Nephron progenitor cell (in vitro differentiated cells): ENCODE data around the gene TTN.

Experiments
- DNase-seq: peaks from one replicate; pipeline ENCODE4 v3.0.0; 2021
- H3K27ac Mint-ChIP-seq: 2 replicates; pipeline ENCODE4 v1.8.0; 2021; ENCODE audit warnings: mild to moderate bottlenecking, moderate library complexity, mixed read lengths
- H3K27me3 Mint-ChIP-seq: 2 replicates; pipeline ENCODE4 v1.8.0; 2021; ENCODE audit warnings: mild to moderate bottlenecking, low read depth, mixed read lengths; ENCODE audit not compliant: poor library complexity
- H3K36me3 Mint-ChIP-seq: 2 replicates; pipeline ENCODE4 v1.8.0; 2021; ENCODE audit warnings: low read depth, mixed read lengths
- H3K4me1 Mint-ChIP-seq: 2 replicates; pipeline ENCODE4 v1.8.0; 2021; ENCODE audit warnings: mixed read lengths
- H3K4me3 Mint-ChIP-seq: 2 replicates; pipeline ENCODE4 v1.8.0; 2021; ENCODE audit warnings: mild to moderate bottlenecking, moderate library complexity, mixed read lengths
- H3K9me3 Mint-ChIP-seq: 2 replicates; pipeline ENCODE4 v1.8.0; 2021; ENCODE audit warnings: mild to moderate bottlenecking, moderate library complexity, mixed read lengths
- TF ChIP-seq, protein P1 (sequence below): fragments of 200-600 bp; sonication (generic); IDR thresholded peaks from 2 replicates; pipeline ENCODE4 v1.5.0; 2021; ENCODE audit warnings: antibody characterized with exemption

The TTN gene

GRCh38 chr2:178732913-178733312 is 74.3 kb downstream of the TTN start:
- H3K9me3 Mint-ChIP-seq: no peaks in the 10 kb centered on the region
- H3K27me3 Mint-ChIP-seq: peaks cover 4% of the 10 kb centered on the region
- no peaks in the 10 kb centered on the region for H3K4me1 Mint-ChIP-seq
- no peak for DNase-seq
- H3K36me3 Mint-ChIP-seq: no peaks in the 10 kb centered on the region
- H3K27ac Mint-ChIP-seq: no peak overlapping the region
- no peak overlapping the region for H3K4me3 Mint-ChIP-seq
- TF ChIP-seq, protein P1, sequence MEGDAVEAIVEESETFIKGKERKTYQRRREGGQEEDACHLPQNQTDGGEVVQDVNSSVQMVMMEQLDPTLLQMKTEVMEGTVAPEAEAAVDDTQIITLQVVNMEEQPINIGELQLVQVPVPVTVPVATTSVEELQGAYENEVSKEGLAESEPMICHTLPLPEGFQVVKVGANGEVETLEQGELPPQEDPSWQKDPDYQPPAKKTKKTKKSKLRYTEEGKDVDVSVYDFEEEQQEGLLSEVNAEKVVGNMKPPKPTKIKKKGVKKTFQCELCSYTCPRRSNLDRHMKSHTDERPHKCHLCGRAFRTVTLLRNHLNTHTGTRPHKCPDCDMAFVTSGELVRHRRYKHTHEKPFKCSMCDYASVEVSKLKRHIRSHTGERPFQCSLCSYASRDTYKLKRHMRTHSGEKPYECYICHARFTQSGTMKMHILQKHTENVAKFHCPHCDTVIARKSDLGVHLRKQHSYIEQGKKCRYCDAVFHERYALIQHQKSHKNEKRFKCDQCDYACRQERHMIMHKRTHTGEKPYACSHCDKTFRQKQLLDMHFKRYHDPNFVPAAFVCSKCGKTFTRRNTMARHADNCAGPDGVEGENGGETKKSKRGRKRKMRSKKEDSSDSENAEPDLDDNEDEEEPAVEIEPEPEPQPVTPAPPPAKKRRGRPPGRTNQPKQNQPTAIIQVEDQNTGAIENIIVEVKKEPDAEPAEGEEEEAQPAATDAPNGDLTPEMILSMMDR: no peak

- peak overlapping the region; percentile 58 for H3K27ac Mint-ChIP-seq
- no peak for DNase-seq
- H3K27me3 Mint-ChIP-seq: peaks cover 4% of the 10 kb centered on the region
- no peaks in the 10 kb centered on the region for H3K4me1 Mint-ChIP-seq
- no peak overlapping the region for H3K4me3 Mint-ChIP-seq
- H3K9me3 Mint-ChIP-seq: no peaks in the 10 kb centered on the region
- no peaks in the 10 kb centered on the region for H3K36me3 Mint-ChIP-seq
- TF ChIP-seq, protein P1: no peak
These were observed 75.9 kb downstream of the TTN start for GRCh38 chr2:178731300-178731699.

- no peaks in the 10 kb centered on the region for H3K9me3 Mint-ChIP-seq
- H3K36me3 Mint-ChIP-seq: no peaks in the 10 kb centered on the region
- no peak overlapping the region for H3K4me3 Mint-ChIP-seq
- no peak overlapping the region for H3K27ac Mint-ChIP-seq
- H3K4me1 Mint-ChIP-seq: no peaks in the 10 kb centered on the region
- peaks cover 4% of the 10 kb centered on the region for H3K27me3 Mint-ChIP-seq
- no peak for DNase-seq
- TF ChIP-seq, protein P1: no peak
These were observed 77.2 kb downstream of the TTN start for GRCh38 chr2:178730049-178730448.

DNA sequence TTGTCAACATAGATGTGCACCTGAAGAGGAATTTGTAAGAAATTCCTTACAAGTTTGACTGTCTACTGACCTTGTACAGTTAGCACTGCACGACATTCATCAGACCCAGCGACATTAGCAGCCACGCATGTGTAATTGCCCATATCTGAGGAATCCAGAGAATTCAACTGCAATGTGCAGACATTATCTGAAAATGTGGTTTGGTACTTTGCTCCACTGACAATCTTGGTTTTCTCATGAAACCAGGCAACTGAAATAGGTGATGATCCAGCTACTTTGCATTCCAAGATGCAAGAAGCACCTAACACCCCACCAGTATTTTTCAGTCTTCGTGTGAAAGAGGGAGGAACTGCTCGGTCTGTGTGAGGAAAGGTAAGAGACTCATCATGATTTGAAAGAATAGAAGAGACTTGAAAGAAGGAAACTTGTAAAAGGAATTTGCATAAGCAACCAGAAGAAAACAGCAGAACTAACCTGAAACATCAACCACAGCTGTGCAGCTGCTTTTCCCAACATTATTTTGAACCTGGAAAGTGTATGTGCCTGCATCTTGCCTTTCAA is 83.4 kb downstream of the TTN start:
- H3K4me1 Mint-ChIP-seq: no peaks in the 10 kb centered on the region
- no peaks in the 10 kb centered on the region for H3K9me3 Mint-ChIP-seq
- H3K27ac Mint-ChIP-seq: no peak overlapping the region
- no peak overlapping the region for H3K4me3 Mint-ChIP-seq
- TF ChIP-seq, protein P1: no peak
- H3K36me3 Mint-ChIP-seq: no peaks in the 10 kb centered on the region
- no peak for DNase-seq
- no peaks in the 10 kb centered on the region for H3K27me3 Mint-ChIP-seq

- no peaks in the 10 kb centered on the region for H3K27me3 Mint-ChIP-seq
- no peaks in the 10 kb centered on the region for H3K4me1 Mint-ChIP-seq
- no peaks in the 10 kb centered on the region for H3K9me3 Mint-ChIP-seq
- TF ChIP-seq, protein P1: no peak
- DNase-seq: no peak
- no peak overlapping the region for H3K27ac Mint-ChIP-seq
- no peaks in the 10 kb centered on the region for H3K36me3 Mint-ChIP-seq
- H3K4me3 Mint-ChIP-seq: no peak overlapping the region
These were observed 84.9 kb downstream of the TTN start for GRCh38 chr2:178722296-178722695.

DNA sequence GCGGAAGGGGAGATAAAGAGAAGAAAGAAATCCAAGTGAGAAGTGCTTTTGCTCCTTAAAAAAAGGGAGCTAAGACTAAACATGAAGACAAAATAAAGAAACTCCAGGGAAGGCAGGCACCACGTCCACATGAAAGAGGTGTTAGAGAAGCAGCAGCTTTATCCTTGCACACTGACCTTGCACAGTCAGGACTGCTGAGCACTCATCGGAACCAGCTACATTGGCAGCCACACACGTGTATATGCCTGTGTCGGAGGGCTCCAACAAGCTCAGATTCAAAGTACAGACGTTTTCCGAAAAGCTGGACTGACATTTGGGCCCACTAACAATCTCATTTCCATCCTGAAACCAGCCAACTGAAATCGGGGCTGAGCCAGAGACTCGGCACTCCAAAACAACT is 88.2 kb downstream of the TTN start:
- Mint-ChIP-seq H3K36me3 (no peaks in the 10 kb centered on the region), H3K9me3 (no peaks in the 10 kb centered on the region), H3K27ac (no peak overlapping the region), H3K4me3 (no peak overlapping the region), H3K27me3 (no peaks in the 10 kb centered on the region), H3K4me1 (no peaks in the 10 kb centered on the region)
- TF ChIP-seq, protein P1: no peak
- no peak for DNase-seq
